ENCODE results near the gene WDR91.
"Not testable (repeated sequence)": the region's sequence is repeated elsewhere in the genome, so short reads cannot be mapped to it uniquely, and the experiment has no call there.

The WDR91 gene

DNA sequence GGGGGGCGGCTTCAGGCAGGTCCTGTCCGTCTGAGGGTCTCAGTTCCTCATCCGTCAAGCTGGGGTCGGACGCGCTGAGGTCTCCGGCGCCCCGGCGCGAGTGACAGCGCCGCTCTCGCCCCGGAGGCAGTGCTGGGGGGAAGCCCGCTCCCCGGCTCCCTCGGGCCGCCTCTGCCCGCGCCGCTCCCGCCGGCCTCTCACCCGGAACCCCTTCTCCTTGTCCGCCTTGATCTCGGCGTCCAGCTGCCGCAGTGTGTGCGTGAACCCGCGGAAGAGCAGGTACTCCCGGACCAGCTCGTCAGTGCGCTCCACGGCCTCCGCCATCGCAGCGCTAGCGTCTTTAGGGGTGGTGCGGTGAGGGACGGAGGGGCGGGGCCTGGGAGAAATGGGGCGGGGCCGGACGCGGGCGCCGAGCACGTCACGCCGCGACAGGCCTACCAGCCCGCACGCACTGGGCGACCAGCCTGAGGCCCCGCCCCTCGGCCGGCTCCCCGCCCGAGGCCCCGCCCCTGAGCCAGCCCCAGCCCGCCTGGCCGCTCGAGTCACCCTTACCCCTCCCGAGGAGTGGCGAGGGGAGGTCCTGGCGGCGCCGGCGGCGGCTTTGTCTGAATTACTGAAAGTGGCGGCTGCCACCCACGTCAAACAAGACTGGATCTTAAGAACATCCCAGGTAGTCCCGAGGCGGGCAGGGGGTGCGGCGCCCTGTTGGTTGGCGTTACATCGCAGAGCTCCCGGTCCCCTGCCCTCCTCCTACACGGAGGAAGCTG, at the start of gene WDR91:
Gene WDR91 (minus strand): TSS at position 348 of the 767 bp plus-strand sequence. CDS start 24 bp downstream, at position 324.
- DNase-seq (ENCODE audit: low spot score), result peak; percentile 89

DNA sequence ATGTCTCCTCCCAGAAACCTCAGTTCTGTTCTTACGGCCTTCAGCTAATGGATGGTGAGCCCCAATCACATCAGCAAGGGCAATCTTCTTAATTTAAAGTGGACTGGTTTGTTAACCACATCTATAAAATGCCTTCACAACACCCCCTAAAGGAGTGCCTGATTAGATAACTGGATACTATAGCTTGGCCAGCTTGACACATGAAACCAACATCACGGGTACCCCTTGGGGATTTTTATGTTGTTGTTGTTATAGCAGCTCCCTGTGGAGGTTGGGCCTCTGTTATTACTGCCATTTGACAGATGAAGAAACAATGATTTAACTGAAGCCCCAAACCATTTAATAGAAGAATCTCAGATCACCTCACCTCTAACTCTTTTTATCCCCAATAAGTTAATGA, 49.1 kb upstream of the WDR91 start:
- no peak for DNase-seq (ENCODE audit: low spot score)

- no peak for DNase-seq (ENCODE audit: low spot score)
Observed at GRCh38 chr7:135259702-135260101, 48.4 kb upstream of the WDR91 start.

DNA sequence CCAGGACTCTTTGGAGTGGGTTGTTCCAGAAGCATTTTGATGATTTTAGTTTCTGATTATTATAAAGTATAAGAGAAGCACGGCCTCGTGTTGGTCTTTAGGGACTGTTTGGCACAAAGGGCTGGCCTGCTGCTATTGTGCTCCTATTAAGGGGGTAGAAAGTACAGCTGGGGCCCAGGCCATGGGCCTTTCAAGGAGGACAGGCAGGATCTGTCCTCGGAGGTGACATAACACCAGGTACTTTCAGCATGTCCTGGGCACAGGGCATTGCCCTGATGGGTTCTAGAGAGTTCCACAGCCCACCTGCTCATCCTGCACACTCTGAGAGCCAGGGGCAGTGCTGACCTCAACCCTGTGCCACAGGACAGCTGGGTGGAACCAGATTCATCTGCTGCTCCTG, 47.3 kb upstream of the WDR91 start:
- DNase-seq (ENCODE audit: low spot score), result no peak

- no peak for DNase-seq (ENCODE audit: low spot score)
Observed at GRCh38 chr7:135257790-135258189, 46.5 kb upstream of the WDR91 start.

DNA sequence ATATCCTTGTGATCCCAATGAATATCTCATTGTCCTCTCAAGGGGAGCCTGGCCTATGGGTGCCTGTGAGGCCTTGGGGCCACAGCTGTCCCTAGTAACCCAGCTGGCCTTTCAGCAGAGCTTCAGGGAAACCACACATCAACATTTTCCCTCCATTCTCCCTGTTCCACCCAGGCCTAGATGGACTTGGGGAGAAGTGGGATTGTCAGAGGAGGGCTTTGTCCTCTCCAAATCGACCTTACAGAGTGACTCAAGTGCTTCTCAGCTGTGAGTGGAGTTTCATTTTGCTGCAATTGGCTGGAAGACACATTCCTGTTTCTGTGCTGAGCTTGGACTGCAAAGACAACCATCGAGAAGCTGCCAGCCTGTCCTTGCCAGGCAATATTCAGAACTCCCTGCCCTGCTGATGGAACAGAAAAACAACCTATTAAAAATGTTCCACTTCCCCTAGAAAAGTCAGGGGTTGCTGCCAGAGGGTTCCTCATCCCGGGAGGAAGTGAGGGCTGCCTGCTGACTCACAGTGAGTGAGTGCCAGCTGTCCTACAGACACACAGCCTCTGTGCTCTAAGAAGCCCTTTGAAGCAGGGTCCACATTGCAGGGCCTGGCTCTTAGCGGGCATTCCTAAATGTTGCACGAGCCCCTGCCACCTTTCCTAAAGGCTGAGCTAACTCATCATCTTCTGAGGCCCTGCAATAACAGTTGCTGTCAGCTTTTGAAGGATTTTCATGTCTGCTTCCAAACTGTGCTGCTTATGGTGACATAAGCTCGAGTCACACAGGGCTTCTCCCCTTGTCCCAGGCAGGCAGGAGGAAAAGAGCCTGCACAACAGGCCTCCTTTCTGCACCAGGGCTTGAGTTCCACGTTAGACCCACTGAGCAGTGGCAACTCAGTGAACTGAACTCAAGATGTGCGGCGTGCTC, 42.8 kb upstream of the WDR91 start:
- peak; percentile 80 for DNase-seq (ENCODE audit: low spot score)

DNA sequence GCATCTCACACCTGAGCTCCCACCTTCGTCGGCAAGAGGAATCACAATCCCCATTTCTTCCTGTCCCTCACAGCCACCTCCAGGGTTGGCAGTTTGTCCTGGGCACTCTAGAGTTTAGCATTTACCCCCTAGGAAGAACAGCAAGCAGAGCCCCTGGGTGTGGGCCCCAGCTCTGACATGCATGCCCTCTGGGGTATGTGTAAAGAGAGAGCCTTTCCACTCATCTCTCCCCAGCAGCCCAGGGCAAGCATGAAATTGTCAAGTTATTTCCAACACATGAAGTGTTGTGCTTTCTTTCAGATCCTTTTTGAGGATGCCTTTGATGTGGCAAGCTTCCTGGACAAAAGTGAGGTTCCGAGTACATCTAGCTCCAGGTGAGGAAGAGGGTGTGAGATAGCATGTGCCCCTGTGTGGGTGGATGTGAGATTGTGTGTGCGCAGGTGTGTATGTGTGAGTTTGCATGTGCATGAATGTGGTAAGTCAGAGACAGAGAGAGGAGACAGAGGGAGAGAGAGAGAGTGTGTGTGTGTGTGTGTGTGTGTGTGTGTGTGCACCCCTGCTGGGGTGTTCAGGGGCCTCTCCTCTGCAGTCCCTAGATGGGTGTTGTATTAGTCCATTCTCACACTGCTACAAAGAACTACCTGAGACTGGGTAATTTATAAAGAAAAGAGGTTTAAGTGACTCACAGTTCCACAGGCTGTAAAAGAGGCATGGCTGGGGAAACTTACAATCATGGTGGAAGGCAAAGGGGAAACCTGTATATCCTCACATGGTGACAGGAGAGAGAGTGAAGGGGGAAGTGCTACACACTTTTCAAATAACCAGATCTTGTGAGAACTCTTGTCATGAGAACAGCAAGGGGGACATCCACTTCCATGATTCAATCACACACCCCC, 40.4 kb upstream of the WDR91 start:
- DNase-seq (ENCODE audit: low spot score), result no peak

- no peak for DNase-seq (ENCODE audit: low spot score)
Observed at GRCh38 chr7:135248546-135248945, 37.2 kb upstream of the WDR91 start.

DNA sequence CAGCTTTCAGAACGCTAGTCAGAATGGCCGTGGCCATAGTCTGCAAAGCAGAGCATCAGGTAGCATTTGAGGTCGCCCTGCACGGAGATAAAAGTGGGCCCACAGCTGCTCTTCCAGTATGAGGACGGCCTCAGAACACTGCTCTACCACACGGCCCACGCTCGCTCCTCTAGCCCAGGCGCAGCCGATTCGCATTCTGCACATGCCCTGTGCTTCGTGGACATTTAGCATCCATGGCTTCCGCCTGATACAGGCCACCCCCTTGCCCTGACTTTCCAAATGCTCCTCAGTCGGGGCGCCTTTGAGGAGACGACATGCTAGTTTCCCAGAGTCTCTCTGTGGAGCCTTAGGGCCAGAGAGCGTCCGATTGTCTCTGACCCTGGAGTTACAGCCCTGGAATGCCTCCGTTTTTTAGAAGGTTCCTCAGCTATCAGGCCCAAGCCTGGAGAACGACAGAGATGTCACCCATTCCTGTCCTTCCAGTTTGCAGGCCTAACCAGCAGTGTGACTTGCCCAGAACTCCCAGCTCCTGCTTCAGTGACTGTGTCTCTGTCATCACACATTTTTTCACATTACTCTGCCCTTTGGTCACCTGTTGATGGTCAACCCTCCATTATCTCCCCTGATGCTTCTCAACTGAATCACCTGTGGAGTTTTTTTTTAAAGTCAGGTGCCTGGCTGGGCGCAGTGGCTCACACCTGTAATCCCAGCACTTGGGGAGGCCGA, 36.6 kb upstream of the WDR91 start:
- no peak for DNase-seq (ENCODE audit: low spot score)

DNA sequence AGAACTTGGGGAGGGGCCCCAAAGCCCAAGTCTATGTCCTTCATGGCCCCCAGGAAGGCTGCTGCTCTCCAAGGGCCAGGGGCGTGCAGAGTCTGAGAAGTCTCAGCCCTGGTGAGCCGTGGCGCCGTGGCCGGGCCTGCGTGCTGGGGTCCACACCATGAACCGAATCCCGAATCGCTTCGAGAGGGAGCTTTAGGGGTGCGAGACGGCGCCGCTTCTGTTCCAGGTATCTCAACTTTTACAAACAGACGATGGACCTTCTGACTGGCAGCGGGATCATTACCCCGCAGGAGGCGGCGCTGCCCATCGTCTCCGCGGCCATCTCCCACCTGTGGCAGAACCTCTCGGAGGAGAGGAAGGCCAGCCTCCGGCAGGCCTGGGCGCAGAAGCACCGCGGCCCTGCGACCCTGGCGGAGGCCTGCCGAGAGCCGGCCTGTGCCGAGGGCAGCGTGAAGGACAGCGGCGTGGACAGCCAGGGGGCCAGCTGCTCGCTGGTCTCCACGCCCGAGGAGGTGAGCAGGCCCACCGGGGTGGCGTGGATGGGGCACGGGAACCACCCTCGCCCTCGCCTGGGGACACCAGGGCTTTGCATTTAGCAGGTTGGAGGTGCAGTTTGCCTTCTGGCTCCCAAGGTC, 35.0 kb upstream of the WDR91 start:
- no peak for DNase-seq (ENCODE audit: low spot score)

- DNase-seq (ENCODE audit: low spot score), result no peak
Observed at GRCh38 chr7:135245226-135246190, 34.2 kb upstream of the WDR91 start.

DNA sequence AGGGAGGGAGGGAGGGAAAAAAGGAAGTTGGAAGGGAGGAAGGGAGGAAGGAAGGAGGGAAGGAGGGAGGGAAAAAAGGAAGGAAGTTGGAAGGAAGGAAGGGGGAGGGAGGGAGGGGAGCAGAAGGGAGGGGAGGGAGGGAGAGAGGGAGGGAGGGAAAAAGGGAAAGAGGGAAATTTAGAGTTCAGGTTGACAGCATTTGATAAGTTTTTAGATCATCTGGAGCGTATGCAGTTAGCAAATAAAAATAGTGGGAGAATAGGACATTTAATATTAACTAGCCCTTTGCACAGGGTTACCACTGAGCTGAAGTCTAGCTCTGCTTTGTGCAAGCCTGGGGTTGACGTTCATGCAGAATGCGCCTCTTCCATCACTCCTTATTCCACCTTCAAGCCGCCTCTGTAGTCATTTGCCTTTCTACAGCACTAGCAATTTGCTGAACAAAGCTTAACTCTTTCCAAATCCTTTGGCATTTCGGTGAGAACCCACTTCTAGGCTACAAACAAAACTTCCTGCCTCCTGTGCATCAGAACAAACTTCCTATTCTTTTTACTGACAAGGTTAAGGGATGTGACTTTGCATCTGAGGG, 30.9 kb upstream of the WDR91 start:
- DNase-seq (ENCODE audit: low spot score), result no peak

DNA sequence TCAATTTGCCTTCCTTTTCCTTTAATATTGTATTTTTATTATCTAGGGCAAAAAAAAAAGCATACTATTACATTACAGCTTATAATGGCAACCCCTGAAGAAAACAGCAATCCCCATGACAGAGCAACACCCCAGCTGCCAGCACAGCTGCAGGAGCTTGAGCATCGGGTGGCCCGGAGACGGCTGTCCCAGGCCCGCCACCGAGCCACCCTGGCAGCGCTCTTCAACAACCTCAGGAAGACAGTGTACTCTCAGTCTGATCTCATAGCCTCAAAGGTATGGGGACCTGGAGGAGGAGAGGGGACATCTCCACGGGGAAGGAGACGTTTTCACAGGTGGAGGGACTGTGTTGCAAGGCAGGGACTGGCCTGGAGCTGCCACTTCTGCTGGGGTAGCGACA, 29.1 kb upstream of the WDR91 start:
- no peak for DNase-seq (ENCODE audit: low spot score)

DNA sequence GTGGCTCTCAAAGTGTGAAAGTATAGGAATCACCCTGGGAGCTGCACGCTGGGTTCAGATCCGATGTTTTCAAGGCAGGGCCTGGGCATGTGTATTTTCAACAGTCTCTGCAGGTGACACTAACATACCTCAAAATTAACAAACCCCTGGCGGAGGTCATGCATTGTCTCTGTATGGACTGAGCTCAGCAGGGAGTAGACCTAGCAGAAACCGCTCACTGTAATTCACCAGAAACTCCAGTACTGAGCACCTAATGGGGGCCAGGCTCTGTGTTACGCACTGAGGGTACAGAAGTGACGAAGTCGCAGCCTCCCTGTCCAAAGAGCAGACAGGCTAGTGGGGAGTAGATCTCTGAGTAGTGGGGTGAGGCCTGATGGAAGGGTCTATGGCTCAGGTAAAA, 27.9 kb upstream of the WDR91 start:
- DNase-seq (ENCODE audit: low spot score), result no peak

DNA sequence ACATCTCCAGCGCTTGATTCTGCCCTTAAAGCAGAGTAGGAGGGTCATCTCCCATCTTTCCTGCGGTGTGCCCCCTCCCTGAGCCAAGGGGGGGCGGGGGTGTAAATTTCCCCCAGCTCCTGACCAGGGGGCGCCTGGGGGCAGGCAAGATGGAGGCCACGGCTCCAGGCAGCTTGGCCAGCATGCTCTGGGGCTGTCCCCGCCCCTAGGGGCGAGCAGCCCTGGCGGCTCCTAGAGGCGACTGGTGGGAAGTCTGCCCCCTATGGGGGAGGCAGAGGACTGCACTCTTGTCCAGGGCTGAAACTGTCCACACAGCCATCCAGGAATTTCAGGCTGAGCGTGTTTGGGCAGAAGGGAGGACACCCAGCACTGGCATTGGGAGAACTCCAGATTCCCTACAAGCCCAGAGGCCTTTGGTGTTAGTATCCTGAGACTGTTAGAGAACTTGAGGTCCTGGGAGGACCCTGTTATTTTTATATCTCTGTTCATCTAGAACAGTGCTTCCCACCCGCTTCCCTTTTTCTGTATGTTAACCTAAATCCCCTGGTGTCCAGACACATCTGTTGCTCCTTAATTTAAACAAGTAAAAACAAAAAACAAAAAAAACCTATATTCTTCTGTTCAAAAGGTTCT, 26.9 kb upstream of the WDR91 start:
- no peak for DNase-seq (ENCODE audit: low spot score)

DNA sequence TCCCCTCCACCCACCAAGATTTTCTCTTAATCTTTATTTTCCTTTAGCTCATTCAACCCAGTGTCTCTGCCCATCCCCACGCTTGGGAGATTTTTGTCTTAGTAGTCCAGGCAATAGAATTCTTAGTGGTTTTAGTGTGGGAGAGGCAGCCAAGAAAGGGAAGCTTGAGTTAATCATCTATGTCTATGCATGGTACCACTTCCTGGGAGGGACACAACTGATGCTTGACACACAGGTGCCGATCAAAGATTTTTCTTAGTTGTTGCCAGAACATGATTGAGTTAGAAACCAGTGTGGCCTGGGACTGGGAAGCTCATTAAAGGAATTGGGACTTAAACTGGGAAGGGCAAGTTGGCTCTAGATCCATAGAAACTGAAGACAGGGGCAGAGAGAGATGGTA, 25.4 kb upstream of the WDR91 start:
- no peak for DNase-seq (ENCODE audit: low spot score)

GRCh38 chr7:135235841-135236240, 24.5 kb upstream of the WDR91 start:
- no peak for DNase-seq (ENCODE audit: low spot score)

- DNase-seq (ENCODE audit: low spot score), result no peak
Observed at GRCh38 chr7:135234727-135235126, 23.4 kb upstream of the WDR91 start.

DNA sequence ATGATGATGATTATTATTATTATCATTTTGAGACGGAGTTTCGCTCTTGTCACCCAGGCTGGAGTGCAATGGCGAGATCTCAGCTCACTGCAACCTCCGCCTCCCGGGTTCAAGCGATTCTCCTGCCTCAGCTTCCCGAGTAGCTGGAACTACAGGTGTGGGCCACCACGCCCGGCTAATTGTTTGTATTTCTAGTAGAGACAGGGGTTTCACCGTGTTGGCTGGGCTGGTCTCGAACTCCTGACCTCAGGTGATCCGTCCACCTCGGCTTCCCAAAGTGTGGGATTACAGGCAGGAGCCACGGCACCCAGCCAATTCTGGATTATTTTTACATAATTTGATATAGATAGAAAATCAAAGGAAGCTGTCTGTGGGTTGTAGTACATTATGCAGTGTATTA, 22.8 kb upstream of the WDR91 start:
- DNase-seq (ENCODE audit: low spot score), result not testable (repeated sequence)

Measured in kidney capillary endothelial cell (primary cell).